WERI-Rb-1 (cell line): Measurements from ENCODE around the gene SELENOH.

Source experiments
- DNase-seq: peaks from one replicate; pipeline ENCODE4 v3.0.0-alpha.2; 2020
- H3K27ac ChIP-seq: fragments of 250-450 bp; sonication (Bioruptor Pico); 2 replicates; pipeline ENCODE4 v1.5.1; 2020; ENCODE audit warnings: mild to moderate bottlenecking, moderate library complexity
- H3K27me3 ChIP-seq: fragments of 250-450 bp; sonication (Bioruptor Pico); 2 replicates; pipeline ENCODE4 v1.5.1; 2021; ENCODE audit warnings: mild to moderate bottlenecking, low read depth, moderate library complexity; ENCODE audit not compliant: insufficient read depth, severe bottlenecking
- H3K36me3 ChIP-seq: fragments of 250-450 bp; sonication (Bioruptor Pico); 2 replicates; pipeline ENCODE4 v1.5.1; 2020; ENCODE audit warnings: mild to moderate bottlenecking, moderate library complexity
- H3K4me3 ChIP-seq: 2 replicates; pipeline ENCODE4 v1.5.1; 2011; ENCODE audit warnings: low read depth, mild to moderate bottlenecking, control low read depth, low read length
- H3K9me3 ChIP-seq: fragments of 250-450 bp; sonication (Bioruptor Pico); 2 replicates; pipeline ENCODE4 v1.5.1; 2021; ENCODE audit warnings: mild to moderate bottlenecking, moderate library complexity; ENCODE audit not compliant: severe bottlenecking
- CTCF ChIP-seq: IDR thresholded peaks from 2 replicates; pipeline ENCODE4 v1.5.1; 2011; ENCODE audit warnings: low read depth, mild to moderate bottlenecking, control low read depth, inconsistent platforms, low read length

The SELENOH gene

GRCh38 chr11:57792870-57793269 is 51.6 kb downstream of the SELENOH start:
- H3K4me3 ChIP-seq, result no peak overlapping the region
- peaks cover 6% of the 10 kb centered on the region for H3K36me3 ChIP-seq
- H3K9me3 ChIP-seq, result no peaks in the 10 kb centered on the region
- no peak for DNase-seq
- no peaks in the 10 kb centered on the region for H3K27me3 ChIP-seq
- H3K27ac ChIP-seq, result no peak overlapping the region
- TF ChIP-seq CTCF, result no peak
